GM12873 (cell line): ENCODE measurements around the gene C20orf144.

Source experiments
- CTCF ChIP-seq: IDR thresholded peaks from 2 replicates; pipeline ENCODE4 v1.5.1; 2012; ENCODE audit warnings: low read depth, mild to moderate bottlenecking, moderate library complexity, low read length, control low read depth; ENCODE audit not compliant: insufficient read depth; ENCODE audit errors: missing control alignments

Gene C20orf144

GRCh38 chr20:33667245-33667675 lies 5.1 kb downstream of the C20orf144 start:
- no peak for TF ChIP-seq CTCF

- TF ChIP-seq CTCF, result peak; percentile 94
Measured at GRCh38 chr20:33667676-33668465, 5.7 kb downstream of the C20orf144 start.

GRCh38 chr20:33668466-33669155 lies 6.5 kb downstream of the C20orf144 start:
- TF ChIP-seq CTCF, result no peak

- no peak for TF ChIP-seq CTCF
Measured at GRCh38 chr20:33669224-33669623, 7.1 kb downstream of the C20orf144 start.

GRCh38 chr20:33669873-33670640 lies 7.9 kb downstream of the C20orf144 start:
- TF ChIP-seq CTCF, result no peak

- TF ChIP-seq CTCF, result no peak
Measured at GRCh38 chr20:33670715-33671499, 8.8 kb downstream of the C20orf144 start.
